A549 (cell line): Measurements from ENCODE around the gene KCNF1. TPM values are rescaled to one million over a fixed set of nuclear protein-coding genes. Genes with fewer than 3 reads are reported as not detected.

Source experiments
- ATAC-seq, 2 experiments: fragments of 200-7000 bp in 1 of 2; fragments of >200 bp in 1 of 2; cut with Nextera tagmentation in 1 of 2; cut with Tn5 transposase in 1 of 2; 3 replicates each; pipeline versions ENCODE4 v1.8.0 to v1.9.1; 2018 to 2020; ENCODE audit warnings: mild to moderate bottlenecking in 1 of 2, moderate library complexity in 1 of 2
- CTCF ChIA-PET: fragments of 300-600 bp; sonication (Branson Sonifier 250); formaldehyde crosslinking; extraction: SDS; loops from one replicate; lab custom pipeline; 2021; ENCODE audit warnings: antibody characterized with exemption, inconsistent platforms; lab: Yijun Ruan, JAX
- POLR2A ChIA-PET: fragments of 350-600 bp; formaldehyde crosslinking; extraction: SDS; loops from one replicate; lab custom pipeline; 2021; ENCODE audit warnings: antibody characterized with exemption, inconsistent platforms; lab: Yijun Ruan, JAX
- DNase-seq, 2 experiments: peaks; one replicate each; pipeline versions ENCODE4 v3.0.0 to v3.0.0-alpha.2; 2011 to 2016; ENCODE audit warnings: low read depth in 1 of 2, low spot score in 1 of 2
- FAIRE-seq: peaks from 2 replicates; lab custom pipeline; 2011; peaks lifted over from hg19 to GRCh38; lab: Jason Lieb, UNC
- H3K27ac ChIP-seq, 2 experiments: fragments of >200 bp; sonication (Bioruptor Twin); formaldehyde crosslinking; 3 replicates each; pipeline ENCODE4 v1.5.1; 2016 to 2017
- H3K4me1 ChIP-seq: fragments of >200 bp; sonication (Bioruptor Twin); formaldehyde crosslinking; 3 replicates; pipeline ENCODE4 v1.6.1; 2016
- H3K4me2 ChIP-seq: fragments of >200 bp; sonication (Bioruptor Twin); formaldehyde crosslinking; 3 replicates; pipeline ENCODE4 v1.6.1; 2016
- H3K4me3 ChIP-seq: fragments of >200 bp; sonication (Bioruptor Twin); formaldehyde crosslinking; 3 replicates; pipeline ENCODE4 v1.5.1; 2016
- H3K9me3 ChIP-seq: fragments of >200 bp; sonication (Bioruptor Twin); formaldehyde crosslinking; 3 replicates; pipeline ENCODE4 v1.6.1; 2016
- CHD4 ChIP-seq: fragments of 200-600 bp; sonication (generic); IDR thresholded peaks from 2 replicates; pipeline ENCODE4 v1.6.1; 2016; ENCODE audit warnings: antibody characterized with exemption, mild to moderate bottlenecking, borderline replicate concordance
- CTCF ChIP-seq: fragments of >200 bp; sonication (Bioruptor Twin); formaldehyde crosslinking; IDR thresholded peaks from 3 replicates; pipeline ENCODE4 v1.5.1; 2016
- E2F6 ChIP-seq: IDR thresholded peaks from 2 replicates; pipeline ENCODE4 v1.6.1; 2012; ENCODE audit warnings: low read depth, borderline replicate concordance
- ESRRA ChIP-seq: fragments of 150-350 bp; IDR thresholded peaks from 2 replicates; pipeline ENCODE4 v1.6.1; 2014; ENCODE audit warnings: mild to moderate bottlenecking, low read length, borderline replicate concordance
- GATA3 ChIP-seq: IDR thresholded peaks from 2 replicates; pipeline ENCODE4 v1.6.1; 2012; ENCODE audit warnings: borderline replicate concordance
- HEYL ChIP-seq: fragments of 250-450 bp; sonication (Bioruptor Pico); IDR thresholded peaks from 2 replicates; pipeline ENCODE4 v1.8.0; 2021; ENCODE audit warnings: mild to moderate bottlenecking, moderate library complexity
- HOXA7 ChIP-seq: fragments of 250-450 bp; sonication (Bioruptor Pico); IDR thresholded peaks from 2 replicates; pipeline ENCODE4 v1.5.0; 2020; ENCODE audit warnings: mild to moderate bottlenecking, moderate library complexity
- MAX ChIP-seq: IDR thresholded peaks from 2 replicates; pipeline ENCODE4 v1.6.1; 2012
- NFE2L2 ChIP-seq: fragments of 150-350 bp; conservative IDR thresholded peaks from 2 replicates; pipeline ENCODE4 v1.6.1; 2014; ENCODE audit warnings: low read length
- NR3C1 ChIP-seq: fragments of >200 bp; sonication (Bioruptor Twin); formaldehyde crosslinking; IDR thresholded peaks from 3 replicates; pipeline ENCODE4 v1.6.1; 2017
- RCOR1 ChIP-seq: fragments of 150-350 bp; IDR thresholded peaks from 2 replicates; pipeline ENCODE4 v1.6.1; 2014; ENCODE audit warnings: antibody characterized with exemption, low read length, low read depth
- REST ChIP-seq: fragments of 200-600 bp; sonication (generic); IDR thresholded peaks from 2 replicates; pipeline ENCODE4 v1.6.1; 2016; ENCODE audit warnings: antibody characterized with exemption, mild to moderate bottlenecking, moderate library complexity
- RFX5 ChIP-seq: fragments of 450-650 bp; IDR thresholded peaks from 2 replicates; pipeline ENCODE4 v1.7.1; 2014; ENCODE audit warnings: antibody characterized with exemption, mild to moderate bottlenecking, moderate library complexity
- RNF2 ChIP-seq: fragments of 200-600 bp; sonication (generic); IDR thresholded peaks from 2 replicates; pipeline ENCODE4 v1.6.1; 2016; ENCODE audit warnings: low read depth, mild to moderate bottlenecking, antibody characterized with exemption, moderate library complexity, borderline replicate concordance
- ZFP36 ChIP-seq: fragments of 450-650 bp; IDR thresholded peaks from 2 replicates; pipeline ENCODE4 v1.6.1; 2014; ENCODE audit warnings: borderline replicate concordance; ENCODE audit not compliant: partially characterized antibody
- ZNF302 ChIP-seq: fragments of 250-450 bp; sonication (Bioruptor Pico); IDR thresholded peaks from 2 replicates; pipeline ENCODE4 v1.9.0; 2021; ENCODE audit warnings: inconsistent platforms, mild to moderate bottlenecking, moderate library complexity
- ZSCAN20 ChIP-seq: fragments of 250-450 bp; sonication (Bioruptor Pico); IDR thresholded peaks from 2 replicates; pipeline ENCODE4 v1.8.0; 2022; ENCODE audit warnings: mild to moderate bottlenecking, moderate library complexity
- WGBS: methylation state at CpG from one replicate; pipeline ENCODE4 v1.1.6; 2017; ENCODE audit errors: missing lambda C conversion rate; 5-methylcytosine and 5-hydroxymethylcytosine counted together
- polyA plus RNA-seq, 4 experiments: library from polyadenylated mRNA; depleted of rRNA in 3 of 4; stranded (reverse); fragments of >200 nt; fragmentation: RNase III in 1 of 4; extraction: RNeasy Plus Mini Kit Qiagen cat#74134 plus additional on column Dnase treatment in 1 of 4; gene quantifications; 2 replicates in 3 of 4; 3 replicates in 1 of 4; pipeline ENCODE4 v1.2.3, GENCODE V29; 2011 to 2017
- TF ChIP-seq, protein P1 (sequence below): fragments of 450-650 bp; IDR thresholded peaks from 2 replicates; pipeline ENCODE4 v1.6.1; 2014; ENCODE audit warnings: antibody characterized with exemption
- TF ChIP-seq, protein P2 (sequence below): fragments of >200 bp; sonication (Bioruptor Twin); formaldehyde crosslinking; IDR thresholded peaks from 3 replicates; pipeline ENCODE4 v1.6.1; 2016

KCNF1 gene
- polyA plus RNA-seq, 2 of the 4 experiments (the other 2 are of a cell fraction) = 3.7 to 4.4 TPM

DNA sequence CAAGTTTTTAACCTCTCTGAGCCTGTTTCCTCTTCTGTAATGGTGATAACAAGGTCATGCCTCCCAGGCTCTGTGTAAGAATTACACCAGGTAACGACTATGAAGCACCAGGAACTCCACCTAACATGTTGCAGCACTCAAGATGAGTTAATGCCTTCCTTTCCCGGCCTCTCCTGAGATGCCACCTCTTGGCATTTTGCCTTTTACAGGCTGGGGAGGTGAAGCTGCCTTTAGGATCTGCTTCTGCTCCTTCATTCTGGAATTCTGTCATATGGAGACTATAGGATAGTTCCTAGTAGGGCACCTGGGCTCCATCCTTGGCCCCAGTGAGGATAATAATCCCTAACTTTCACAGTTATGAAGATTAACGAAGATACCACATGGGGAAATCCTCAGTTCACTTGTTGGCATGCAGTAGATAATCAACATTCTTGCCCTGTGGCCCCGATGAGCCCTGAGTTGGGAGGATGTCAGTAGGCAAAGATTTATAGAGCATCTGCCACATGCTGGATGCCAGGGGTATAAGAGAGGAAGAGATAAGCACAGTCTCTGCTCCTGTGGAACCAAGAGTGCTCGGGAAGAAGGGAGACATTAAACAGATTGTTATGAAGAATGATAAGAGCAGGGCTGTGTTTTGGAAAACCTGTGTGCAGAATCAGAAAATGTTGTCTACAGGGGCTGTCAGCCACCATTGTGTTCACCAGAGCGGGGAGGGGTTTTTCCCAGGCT is 43.9 kb upstream of the KCNF1 start:
- H3K4me1 ChIP-seq = no peaks in the 10 kb centered on the region; the same call in 2 of the 3 replicates
- no peak overlapping the region; a peak in 1 of 6 replicates for H3K27ac ChIP-seq
- ATAC-seq (no peak; a peak in 2 of 6 replicates), DNase-seq (no peak), FAIRE-seq (no peak)
- WGBS = 70% methylated on average over 6 of the region's 6 CpGs
- ChIA-PET POLR2A (no interaction called here), CTCF (interaction anchor here (1.0 to 2.2 kb wide), 3 partner anchors 35 to 257 kb away, joined by 3 to 7 read pairs (median 4); no protein-coding TSS in a partner anchor)
- peaks cover 6% of the 10 kb centered on the region; the same call in 1 of the 3 replicates for H3K9me3 ChIP-seq
- H3K4me3 ChIP-seq = no peak overlapping the region
- H3K4me2 ChIP-seq = no peak overlapping the region
- TF ChIP-seq CHD4 (no peak), CTCF (no peak), RNF2 (no peak), ZNF302 (CRISPR knock-in tag) (no peak), ZSCAN20 (CRISPR knock-in tag) (no peak), REST (no peak), RCOR1 (no peak), E2F6 (no peak), ZFP36 (no peak), RFX5 (no peak), ESRRA (no peak), HEYL (no peak), HOXA7 (CRISPR knock-in tag) (no peak), NFE2L2 (no peak), MAX (no peak), NR3C1 (no peak), GATA3 (no peak)
- TF ChIP-seq, protein P1, sequence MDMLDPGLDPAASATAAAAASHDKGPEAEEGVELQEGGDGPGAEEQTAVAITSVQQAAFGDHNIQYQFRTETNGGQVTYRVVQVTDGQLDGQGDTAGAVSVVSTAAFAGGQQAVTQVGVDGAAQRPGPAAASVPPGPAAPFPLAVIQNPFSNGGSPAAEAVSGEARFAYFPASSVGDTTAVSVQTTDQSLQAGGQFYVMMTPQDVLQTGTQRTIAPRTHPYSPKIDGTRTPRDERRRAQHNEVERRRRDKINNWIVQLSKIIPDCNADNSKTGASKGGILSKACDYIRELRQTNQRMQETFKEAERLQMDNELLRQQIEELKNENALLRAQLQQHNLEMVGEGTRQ = no peak
- TF ChIP-seq, protein P2, sequence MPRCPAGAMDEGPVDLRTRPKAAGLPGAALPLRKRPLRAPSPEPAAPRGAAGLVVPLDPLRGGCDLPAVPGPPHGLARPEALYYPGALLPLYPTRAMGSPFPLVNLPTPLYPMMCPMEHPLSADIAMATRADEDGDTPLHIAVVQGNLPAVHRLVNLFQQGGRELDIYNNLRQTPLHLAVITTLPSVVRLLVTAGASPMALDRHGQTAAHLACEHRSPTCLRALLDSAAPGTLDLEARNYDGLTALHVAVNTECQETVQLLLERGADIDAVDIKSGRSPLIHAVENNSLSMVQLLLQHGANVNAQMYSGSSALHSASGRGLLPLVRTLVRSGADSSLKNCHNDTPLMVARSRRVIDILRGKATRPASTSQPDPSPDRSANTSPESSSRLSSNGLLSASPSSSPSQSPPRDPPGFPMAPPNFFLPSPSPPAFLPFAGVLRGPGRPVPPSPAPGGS = no peak
